SK-N-MC (cell line): ENCODE results near the gene STRN4.
A peak's percentile ranks its signal among the peaks of the same experiment; 100 is the strongest.

Source experiments
- DNase-seq: peaks from one replicate; pipeline ENCODE4 v3.0.0-alpha.2; 2011; ENCODE audit warnings: low read depth, low spot score
- H3K27ac ChIP-seq: fragments of 200-600 bp; sonication (generic); 2 replicates; pipeline ENCODE4 v1.5.1; 2016; ENCODE audit warnings: mixed run types
- H3K36me3 ChIP-seq: fragments of 200-600 bp; sonication (generic); 2 replicates; pipeline ENCODE4 v1.6.1; 2017; ENCODE audit warnings: antibody characterized with exemption, low read length, mixed read lengths; ENCODE audit not compliant: insufficient read depth
- H3K4me3 ChIP-seq: fragments of 200-600 bp; sonication (generic); 2 replicates; pipeline ENCODE4 v1.5.1; 2016
- H3K9ac ChIP-seq: fragments of 200-600 bp; sonication (generic); 2 replicates; pipeline ENCODE4 v1.8.0; 2017; ENCODE audit warnings: mixed run types, mixed read lengths; ENCODE audit not compliant: insufficient read length
- H3K9me3 ChIP-seq: fragments of 200-600 bp; sonication (generic); 2 replicates; pipeline ENCODE4 v1.6.1; 2017; ENCODE audit warnings: low read depth, mild to moderate bottlenecking, antibody characterized with exemption, low read length, moderate library complexity, mixed read lengths
- EZH2 ChIP-seq: fragments of 200-600 bp; sonication (generic); IDR thresholded peaks from one replicate; pipeline ENCODE4 v1.6.1; 2017; ENCODE audit warnings: antibody characterized with exemption
- FOXP2 ChIP-seq: optimal IDR thresholded peaks from 2 replicates; pipeline ENCODE3; 2011; ENCODE audit warnings: mild to moderate bottlenecking, moderate library complexity; ENCODE audit not compliant: insufficient read depth; ENCODE audit errors: extremely low read length, control extremely low read depth
- POLR2AphosphoS5 ChIP-seq: IDR thresholded peaks from 2 replicates; pipeline ENCODE4 v1.6.1; 2012; ENCODE audit warnings: mild to moderate bottlenecking, low read depth, low read length, borderline replicate concordance

STRN4 gene

DNA sequence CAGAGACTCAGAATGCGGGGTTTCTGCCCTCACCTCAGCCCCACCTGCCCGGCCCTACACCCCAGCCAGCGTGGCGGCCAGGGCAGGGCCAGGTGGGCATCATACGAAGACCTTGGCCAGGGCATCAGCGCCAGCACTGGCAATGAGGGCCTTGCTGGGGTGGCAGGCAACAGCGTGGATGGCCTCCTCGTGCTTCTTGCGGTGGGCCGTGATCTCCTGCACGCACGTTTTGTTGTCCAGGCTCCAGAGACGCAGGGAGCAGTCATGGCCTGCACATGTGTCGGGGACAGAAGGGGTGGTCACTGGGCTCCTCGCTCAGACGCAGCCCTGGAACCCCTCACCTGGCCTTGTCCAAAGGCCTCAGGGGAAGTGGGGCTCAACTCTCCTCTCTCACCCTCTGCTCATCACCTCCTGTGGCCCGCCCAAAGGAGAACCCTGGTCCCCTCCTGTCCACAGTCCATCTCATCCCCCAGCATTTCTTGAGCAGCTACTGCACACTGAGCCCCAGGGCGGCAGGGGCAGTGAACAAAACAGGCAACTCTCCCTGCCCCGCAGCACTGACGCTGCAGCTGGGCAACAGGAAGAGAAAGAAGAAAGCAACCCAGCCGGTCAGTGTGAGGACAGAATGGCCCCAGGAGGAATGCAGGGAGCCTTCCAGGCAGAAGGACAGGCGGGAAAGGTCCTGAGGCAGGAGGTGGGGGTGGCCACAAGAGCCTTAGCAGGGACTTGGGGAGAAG lies 25.6 kb downstream of the STRN4 start:
- H3K9ac ChIP-seq = no peak overlapping the region
- no peaks in the 10 kb centered on the region for H3K9me3 ChIP-seq

DNA sequence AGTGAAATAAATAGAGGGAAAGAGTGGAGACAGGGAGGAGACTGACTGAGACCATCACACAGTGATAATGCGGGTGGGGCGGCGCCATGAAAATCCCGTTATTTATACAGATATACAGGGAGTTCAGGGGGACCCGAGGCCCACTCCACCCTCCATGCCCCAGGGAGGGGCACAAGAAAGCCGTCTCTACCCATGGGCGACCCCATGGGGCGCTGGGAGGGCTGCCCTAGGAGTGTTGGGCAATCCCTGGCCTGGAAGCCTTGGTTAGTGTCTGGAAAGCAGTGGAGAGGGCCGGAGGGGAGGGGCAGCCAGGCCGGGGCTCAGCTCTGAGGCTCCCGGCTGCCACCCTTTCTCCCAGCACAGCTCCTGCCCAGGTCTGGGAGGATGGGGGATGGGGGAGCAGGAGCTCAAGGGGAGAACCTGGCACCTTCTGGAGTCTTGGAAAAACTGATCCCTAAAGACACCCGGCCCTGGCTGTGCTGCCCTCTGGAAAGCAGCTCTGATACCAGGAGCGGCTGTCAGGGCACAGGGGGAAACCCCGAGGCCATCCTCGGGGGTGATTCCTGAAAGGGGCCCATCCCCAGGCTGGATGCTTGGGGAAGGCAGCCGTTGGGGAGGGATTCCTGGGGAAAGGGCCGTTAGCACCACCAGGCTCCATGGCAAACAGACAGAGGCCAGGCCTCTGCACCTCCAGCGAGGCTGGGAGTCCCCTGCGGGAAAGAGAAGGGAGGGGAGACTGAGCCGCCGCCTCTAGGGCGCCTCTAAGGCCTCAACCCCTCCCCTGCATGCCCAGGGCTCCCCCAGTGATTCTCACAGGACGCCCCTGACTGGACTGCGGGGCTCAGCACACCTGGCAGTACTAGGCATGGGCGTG lies 26.4 kb downstream of the STRN4 start:
- TF ChIP-seq EZH2 (no peak), POLR2AphosphoS5 (no peak), FOXP2 (no peak)
- Histone ChIP-seq H3K9ac (no peak overlapping the region), H3K9me3 (no peaks in the 10 kb centered on the region), H3K27ac (0 out of 2 replicates have a peak overlapping the region, but pooled peaks have one; percentile 25), H3K4me3 (no peak overlapping the region), H3K36me3 (peaks cover 42% of the 10 kb centered on the region; the same call in 1 of the 2 replicates)
- DNase-seq = no peak

More for the DNA sequence above, 25.6 kb downstream of the STRN4 start:
- H3K36me3 ChIP-seq = peaks cover 50% of the 10 kb centered on the region; the same call in 1 of the 2 replicates
- DNase-seq = no peak
- no peak for TF ChIP-seq POLR2AphosphoS5
- no peak for TF ChIP-seq EZH2
- no peak for TF ChIP-seq FOXP2
- no peak overlapping the region for H3K4me3 ChIP-seq
- H3K27ac ChIP-seq = no peak overlapping the region

DNA sequence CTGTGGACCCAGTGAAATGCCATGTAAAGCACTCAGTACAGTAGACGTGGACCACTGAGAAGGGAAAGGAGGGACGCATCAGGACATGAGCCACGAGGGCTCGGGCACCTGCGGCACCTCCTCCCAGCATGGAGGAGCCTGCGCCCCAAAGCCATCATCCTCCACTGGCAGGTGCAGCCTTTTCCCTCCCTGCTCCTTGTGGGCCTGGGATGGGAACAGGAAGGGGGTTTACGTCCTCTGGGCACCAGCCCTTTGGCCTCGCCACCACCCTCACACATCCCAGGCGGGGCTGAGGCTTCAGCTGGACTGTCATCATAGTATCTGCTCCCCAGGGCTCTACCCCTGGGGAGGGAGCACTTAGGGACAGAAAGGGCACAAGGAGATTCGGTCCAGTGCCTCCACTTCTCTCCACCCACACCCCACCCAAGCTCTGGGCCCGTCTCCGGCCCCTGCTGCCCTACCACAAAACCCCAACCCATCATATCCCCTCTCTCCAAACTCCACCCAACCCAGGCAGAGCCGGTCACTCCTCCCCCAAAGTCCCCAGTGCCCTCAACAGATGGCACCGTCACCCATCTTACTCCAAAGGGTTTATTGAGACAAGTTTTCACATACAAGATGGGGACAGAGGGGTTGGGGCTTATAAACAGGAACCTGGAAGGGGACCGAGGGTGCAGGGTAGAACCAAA lies 27.2 kb downstream of the STRN4 start:
- H3K9ac ChIP-seq = no peak overlapping the region
- H3K9me3 ChIP-seq = no peaks in the 10 kb centered on the region
- no peak overlapping the region for H3K4me3 ChIP-seq
- no peak overlapping the region for H3K27ac ChIP-seq
- no peak for DNase-seq
- peaks cover 35% of the 10 kb centered on the region; the same call in 1 of the 2 replicates for H3K36me3 ChIP-seq
- TF ChIP-seq POLR2AphosphoS5 = no peak
- TF ChIP-seq EZH2 = no peak
- no peak for TF ChIP-seq FOXP2

DNA sequence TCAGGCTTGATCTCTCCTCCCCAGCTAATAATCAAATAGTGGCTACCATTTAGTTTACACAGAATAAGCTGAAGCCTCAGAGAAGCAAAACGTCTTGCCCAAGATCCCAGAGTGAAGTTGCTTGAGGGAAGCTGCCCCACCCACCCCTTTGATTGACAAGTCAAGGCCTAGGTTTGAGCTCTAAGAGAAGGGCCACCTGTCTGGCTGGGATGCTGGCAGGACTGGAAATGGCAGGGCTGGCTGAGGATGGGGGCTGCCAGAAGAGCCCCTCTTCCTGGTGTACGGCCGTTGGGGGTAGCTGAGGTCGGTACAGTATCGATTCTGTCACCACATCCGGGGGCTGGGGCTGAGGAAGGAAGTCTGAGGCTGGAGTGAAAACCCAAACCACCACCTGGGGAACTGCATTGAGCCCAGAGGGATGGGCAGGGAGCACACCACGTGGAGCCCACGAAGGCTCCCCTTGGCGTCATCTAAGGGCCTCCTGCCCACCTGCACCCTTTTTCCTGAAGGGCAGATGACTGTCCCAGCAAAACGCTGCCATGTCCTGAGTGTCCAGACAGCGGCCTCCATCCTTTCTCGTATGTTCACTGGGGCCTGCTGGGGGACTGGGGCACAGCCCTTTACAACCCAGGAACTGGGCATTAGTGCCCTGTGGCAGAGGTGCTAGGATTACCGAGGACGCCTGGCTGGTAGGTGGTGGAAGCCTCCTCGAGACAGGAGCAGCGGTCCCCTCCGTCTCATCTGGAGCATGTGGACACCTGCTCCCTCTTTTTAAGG lies 27.9 kb downstream of the STRN4 start:
- Histone ChIP-seq H3K9me3 (no peaks in the 10 kb centered on the region), H3K4me3 (no peak overlapping the region), H3K9ac (no peak overlapping the region), H3K36me3 (peaks cover 31% of the 10 kb centered on the region; the same call in 1 of the 2 replicates), H3K27ac (peak overlapping the region; percentile 42)
- TF ChIP-seq FOXP2 (no peak), EZH2 (no peak), POLR2AphosphoS5 (no peak; the same call in 1 of the 2 replicates)
- DNase-seq = no peak

GRCh38 chr19:46717716-46718143 lies 28.5 kb downstream of the STRN4 start:
- DNase-seq = no peak
- no peaks in the 10 kb centered on the region for H3K9me3 ChIP-seq
- peaks cover 24% of the 10 kb centered on the region; the same call in 1 of the 2 replicates for H3K36me3 ChIP-seq
- no peak for TF ChIP-seq EZH2
- no peak for TF ChIP-seq FOXP2
- no peak for TF ChIP-seq POLR2AphosphoS5
- H3K4me3 ChIP-seq = peak overlapping the region; percentile 85
- peak overlapping the region; percentile 42 for H3K27ac ChIP-seq
- no peak overlapping the region for H3K9ac ChIP-seq

DNA sequence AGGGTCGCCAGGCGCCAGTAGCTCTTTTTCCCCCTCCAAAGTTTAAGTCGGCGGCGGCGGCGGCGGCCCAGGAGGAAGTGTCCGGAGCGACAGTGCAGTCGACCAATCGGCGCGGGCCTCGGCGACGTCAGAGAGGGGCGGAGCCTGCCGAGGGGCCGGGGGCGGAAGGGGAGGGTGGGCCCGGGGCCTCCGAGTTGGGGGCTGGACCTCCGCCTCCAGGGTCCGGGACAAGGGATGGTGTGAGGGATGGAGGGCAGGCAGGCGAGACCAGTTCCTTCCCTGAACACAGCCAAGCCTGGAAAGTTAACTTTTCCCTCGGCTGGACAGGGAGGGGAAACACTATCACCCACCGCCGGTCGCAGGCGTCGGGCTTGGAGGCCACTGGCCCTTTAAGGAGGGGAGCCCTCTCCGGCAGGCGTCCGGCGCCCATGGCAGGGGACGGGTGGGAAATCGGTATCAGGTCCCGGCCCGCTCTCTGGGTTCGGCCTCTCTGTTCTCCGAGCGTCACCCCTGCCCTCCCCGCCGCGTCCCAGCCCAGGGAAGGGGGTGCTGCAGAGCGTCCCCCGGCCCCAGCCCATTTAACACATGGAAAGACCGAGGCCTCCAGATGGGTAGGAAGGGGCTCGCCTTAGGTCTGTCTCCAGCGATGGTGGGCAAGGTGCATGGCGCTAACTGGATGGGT lies 29.1 kb downstream of the STRN4 start, which contains the start of gene PRKD2:
TSS of gene PRKD2 (minus strand) at position 81 of the 682 bp plus-strand sequence. CDS start 744 bp downstream, outside the sequence.
- Histone ChIP-seq H3K36me3 (peaks cover 19% of the 10 kb centered on the region; the same call in 1 of the 2 replicates), H3K9me3 (no peaks in the 10 kb centered on the region), H3K9ac (peak within 1 kb of the TSS; percentile 80), H3K27ac (peak within 1 kb of the TSS; percentile 42; the same call in 1 of the 2 replicates), H3K4me3 (peak within 1 kb of the TSS; percentile 85)
- TF ChIP-seq EZH2 = no peak
- TF ChIP-seq FOXP2 = no peak
- TF ChIP-seq POLR2AphosphoS5 = no peak
- no peak for DNase-seq

DNA sequence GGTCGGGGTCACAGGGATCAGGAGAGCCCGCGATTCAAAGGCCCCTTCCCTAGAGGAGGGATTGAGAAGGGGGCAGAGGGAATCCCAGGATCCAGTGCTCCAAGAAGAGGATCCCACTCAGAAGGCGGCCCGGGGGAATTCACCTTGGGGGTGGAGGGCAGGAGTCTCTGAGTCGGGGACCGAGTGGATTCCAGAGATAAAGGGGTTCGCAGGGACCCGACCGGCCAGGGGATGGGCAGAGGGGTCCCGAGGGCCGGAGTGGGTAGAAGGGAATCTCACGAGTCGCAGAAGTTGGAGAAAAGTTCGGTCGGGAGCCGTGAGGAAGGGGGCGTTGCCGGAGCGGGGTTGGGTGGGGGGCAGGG lies 29.6 kb downstream of the STRN4 start:
- Histone ChIP-seq H3K4me3 (peak overlapping the region; percentile 85), H3K9me3 (no peaks in the 10 kb centered on the region), H3K36me3 (peaks cover 14% of the 10 kb centered on the region; the same call in 1 of the 2 replicates), H3K9ac (peak overlapping the region; percentile 80), H3K27ac (0 out of 2 replicates have a peak overlapping the region, but pooled peaks have one; percentile 12)
- TF ChIP-seq FOXP2 = no peak
- no peak for TF ChIP-seq POLR2AphosphoS5
- no peak for TF ChIP-seq EZH2
- DNase-seq = no peak
